HepG2 (cell line): ENCODE data around the gene FHIT. TPM values are rescaled to one million over a fixed set of nuclear protein-coding genes. Genes with fewer than 3 reads are reported as not detected.

Experiments used
- ATAC-seq: fragments of 200-7000 bp; cut with Tn5 transposase; 3 replicates; pipeline ENCODE4 v1.9.1; 2020; ENCODE audit warnings: mild to moderate bottlenecking, moderate library complexity
- BruUV-seq: library from RNA; stranded (reverse); fragments of 400-500 nt; replicated peaks from 2 replicates; lab custom pipeline; 2021; lab: Mats Ljungman, UMichigan
- CTCF ChIA-PET: fragments of 300-600 bp; formaldehyde crosslinking; extraction: SDS; loops from one replicate; lab custom pipeline; 2021; ENCODE audit warnings: low total read pairs, inconsistent platforms, low intra/inter-chr PET ratio; lab: Yijun Ruan, JAX
- POLR2A ChIA-PET: fragments of 350-600 bp; sonication (Branson Sonifier 250); formaldehyde crosslinking; loops from one replicate; lab custom pipeline; 2020; ENCODE audit warnings: antibody characterized with exemption, inconsistent platforms; lab: Yijun Ruan, JAX
- DNase-seq: peaks from one replicate; pipeline ENCODE4 v3.0.0-alpha.2; 2015; ENCODE audit warnings: low spot score
- FAIRE-seq: peaks from 3 replicates; lab custom pipeline; 2011; peaks lifted over from hg19 to GRCh38; lab: Jason Lieb, UNC
- H2AFZ ChIP-seq: one replicate; pipeline ENCODE4 v1.6.1; 2011; ENCODE audit warnings: low read length, inconsistent platforms
- H3K27ac ChIP-seq: fragments of 300-600 bp; 3 replicates; pipeline ENCODE4 v1.8.0; 2011; ENCODE audit warnings: mixed run types, mild to moderate bottlenecking, mixed read lengths, low read length, inconsistent platforms; ENCODE audit not compliant: insufficient read depth; ENCODE audit errors: extremely low read length
- H3K27me3 ChIP-seq, 2 experiments: fragments of 200-600 bp in 1 of 2; 2 replicates in 1 of 2; 3 replicates in 1 of 2; pipeline versions ENCODE4 v1.6.0 to v1.8.0; 2011; ENCODE audit warnings: low read length in 2 of 2, mild to moderate bottlenecking in 2 of 2, moderate library complexity in 2 of 2, inconsistent platforms in 1 of 2; ENCODE audit not compliant: insufficient read depth in 2 of 2, control insufficient read depth in 1 of 2
- H3K36me3 ChIP-seq, 2 experiments: fragments of 200-600 bp in 1 of 2; replicated peaks in 1 of 2; 2 replicates in 1 of 2; 3 replicates in 1 of 2; pipeline versions ENCODE4 v1.5.1 to v1.8.0; 2011; ENCODE audit warnings: low read length in 2 of 2, inconsistent platforms in 1 of 2; ENCODE audit not compliant: insufficient read depth in 2 of 2, control insufficient read depth in 1 of 2
- H3K4me1 ChIP-seq: 2 replicates; pipeline ENCODE4 v1.5.1; 2012; ENCODE audit warnings: low read length, inconsistent platforms; ENCODE audit not compliant: insufficient read depth
- H3K4me2 ChIP-seq: 2 replicates; pipeline ENCODE4 v1.6.0; 2011; ENCODE audit warnings: low read depth, low read length, inconsistent platforms
- H3K4me3 ChIP-seq, 3 experiments: fragments of 200-600 bp in 1 of 3; sonication (generic), shearing (Covaris generic) in 1 of 3; replicated peaks in 1 of 3; 2 replicates each; pipeline ENCODE4 v1.5.1; 2011 to 2016; ENCODE audit warnings: low read length in 3 of 3, inconsistent platforms in 2 of 3, low read depth in 2 of 3, mild to moderate bottlenecking in 2 of 3, control low read depth in 1 of 3, mixed read lengths in 1 of 3; ENCODE audit not compliant: insufficient read depth in 1 of 3
- H3K79me2 ChIP-seq: one replicate; pipeline ENCODE4 v1.6.1; 2011; ENCODE audit warnings: low read length, inconsistent platforms; ENCODE audit not compliant: insufficient read depth
- H3K9ac ChIP-seq: 2 replicates; pipeline ENCODE4 v1.6.0; 2011; ENCODE audit warnings: mild to moderate bottlenecking, low read depth, low read length, inconsistent platforms; ENCODE audit not compliant: insufficient read depth
- H3K9me3 ChIP-seq: 2 replicates; pipeline ENCODE4 v1.5.1; 2012; ENCODE audit warnings: mild to moderate bottlenecking, low read length
- H4K20me1 ChIP-seq: 2 replicates; pipeline ENCODE4 v1.6.0; 2011; ENCODE audit warnings: inconsistent platforms, mild to moderate bottlenecking, low read length, moderate library complexity; ENCODE audit not compliant: insufficient read depth
- DR1 ChIP-seq: sonication (generic); formaldehyde crosslinking; IDR thresholded peaks from 2 replicates; pipeline ENCODE4 v1.8.0; 2021; ENCODE audit warnings: mild to moderate bottlenecking, missing genetic modification reagents, inconsistent platforms
- ETV6 ChIP-seq: sonication (generic); formaldehyde crosslinking; conservative IDR thresholded peaks from 2 replicates; pipeline ENCODE4 v1.4.0; 2020; ENCODE audit warnings: missing genetic modification reagents
- GTF2F1 ChIP-seq: fragments of 150-350 bp; IDR thresholded peaks from 2 replicates; pipeline ENCODE4 v1.6.1; 2014; ENCODE audit warnings: low read length
- KDM5B ChIP-seq: sonication (generic); formaldehyde crosslinking; IDR thresholded peaks from 2 replicates; pipeline ENCODE4 v1.4.0; 2020; ENCODE audit warnings: missing genetic modification reagents, mild to moderate bottlenecking, borderline replicate concordance
- ZBTB8A ChIP-seq: sonication (generic); formaldehyde crosslinking; IDR thresholded peaks from 2 replicates; pipeline ENCODE4 v1.4.0; 2020; ENCODE audit warnings: mild to moderate bottlenecking, low read depth, missing genetic modification reagents, borderline replicate concordance
- ZNF331 ChIP-seq: sonication (generic); formaldehyde crosslinking; IDR thresholded peaks from 2 replicates; pipeline ENCODE4 v1.4.0; 2020; ENCODE audit warnings: missing genetic modification reagents
- WGBS: methylation state at CpG from one replicate; pipeline ENCODE4 v1.1.6; 2017; ENCODE audit warnings: low lambda C conversion rate; 5-methylcytosine and 5-hydroxymethylcytosine counted together
- in situ Hi-C: cut with HindIII; loops from 2 replicates; pipeline ENCODE4 v1.10.0; 2017; ENCODE audit warnings: low pct_unique_long_range_greater_than_20kb; ENCODE audit not compliant: extremely low pct_ligation_motif_present
- intact Hi-C: fragments of 100-400 bp; cut with micrococcal nuclease; formaldehyde crosslinking; loops from one replicate; pipeline ENCODE4 v1.10.0; 2022; ENCODE audit not compliant: unreplicated experiment
- polyA plus RNA-seq, 8 experiments: library from polyadenylated mRNA; depleted of rRNA in 3 of 8; stranded (reverse) in 7 of 8; unstranded in 1 of 8; fragments of >200 nt; fragmentation: Illumina TruSeq in 4 of 8; extraction: Trizol in 4 of 8; gene quantifications; 2 replicates each; pipeline versions ENCODE4 v1.2.1 to v1.2.3, GENCODE V29; 2011 to 2016; ENCODE audit warnings: low read depth in 4 of 8, missing spikeins in 1 of 8, mixed read lengths in 1 of 8; ENCODE audit not compliant: insufficient read depth in 1 of 8
- total RNA-seq, 5 experiments: library from RNA; depleted of rRNA; stranded (reverse); fragments of >200 nt; fragmentation: Illumina TruSeq; extraction: Trizol; gene quantifications; 2 replicates each; pipeline ENCODE4 v1.2.3, GENCODE V29; 2016; ENCODE audit warnings: low read depth in 1 of 5
- TF ChIP-seq, protein P1 (sequence below): fragments of 450-650 bp; IDR thresholded peaks from 2 replicates; pipeline ENCODE4 v1.6.1; 2017

FHIT gene
- total and polyA plus RNA-seq, 2 of the 13 experiments (the other 11 are each of a cell fraction or from before 2014, with no cell fraction given), result 4.0 to 4.6 TPM

GRCh38 chr3:60912142-60912541 lies 339.1 kb downstream of the FHIT start:
- in situ Hi-C loops, result no loop called here
- ATAC-seq, result no peak

GRCh38 chr3:60909526-60909925 lies 341.7 kb downstream of the FHIT start:
- no peak for ATAC-seq
- no peaks in the 10 kb centered on the region for H3K79me2 ChIP-seq
- no peak overlapping the region for H2AFZ ChIP-seq
- in situ Hi-C loops, result no loop called here
- BruUV-seq, result no TSS peak
- no peak overlapping the region for H3K4me3 ChIP-seq
- TF ChIP-seq DR1 (CRISPR knock-in tag), result no peak
- TF ChIP-seq, all 625 proteins: peak for 0
- Histone ChIP-seq H4K20me1 (no peaks in the 10 kb centered on the region), H3K9me3 (no peaks in the 10 kb centered on the region), H3K36me3 (no peaks in the 10 kb centered on the region), H3K27ac (no peak overlapping the region), H3K4me2 (no peak overlapping the region), H3K4me1 (no peaks in the 10 kb centered on the region), H3K9ac (no peak overlapping the region), H3K27me3 (no peaks in the 10 kb centered on the region)
- WGBS, result 90% methylated on average over 2 of the region's 2 CpGs
- FAIRE-seq (no peak), DNase-seq (no peak)
- ChIA-PET CTCF (no interaction called here), POLR2A (no interaction called here)
- intact Hi-C loops, result no loop called here

More at GRCh38 chr3:60912142-60912541, 339.1 kb downstream of the FHIT start:
- intact Hi-C loops, result no loop called here
- POLR2A ChIA-PET, result no interaction called here
- Histone ChIP-seq H3K27ac (no peak overlapping the region), H2AFZ (no peak overlapping the region), H3K27me3 (no peaks in the 10 kb centered on the region), H3K36me3 (no peaks in the 10 kb centered on the region), H3K4me1 (no peaks in the 10 kb centered on the region), H3K4me2 (no peak overlapping the region), H4K20me1 (no peaks in the 10 kb centered on the region), H3K9ac (no peak overlapping the region), H3K4me3 (no peak overlapping the region), H3K79me2 (no peaks in the 10 kb centered on the region), H3K9me3 (no peaks in the 10 kb centered on the region)
- DNase-seq (no peak), FAIRE-seq (no peak)
- BruUV-seq, result no TSS peak
- CTCF ChIA-PET, result no interaction called here
- 77% methylated on average over 3 of the region's 3 CpGs for WGBS
- TF ChIP-seq ZBTB8A (CRISPR knock-in tag) (no peak), KDM5B (CRISPR knock-in tag) (no peak), ZNF331 (CRISPR knock-in tag) (no peak), ETV6 (CRISPR knock-in tag) (no peak), GTF2F1 (no peak)
- TF ChIP-seq, protein P1, sequence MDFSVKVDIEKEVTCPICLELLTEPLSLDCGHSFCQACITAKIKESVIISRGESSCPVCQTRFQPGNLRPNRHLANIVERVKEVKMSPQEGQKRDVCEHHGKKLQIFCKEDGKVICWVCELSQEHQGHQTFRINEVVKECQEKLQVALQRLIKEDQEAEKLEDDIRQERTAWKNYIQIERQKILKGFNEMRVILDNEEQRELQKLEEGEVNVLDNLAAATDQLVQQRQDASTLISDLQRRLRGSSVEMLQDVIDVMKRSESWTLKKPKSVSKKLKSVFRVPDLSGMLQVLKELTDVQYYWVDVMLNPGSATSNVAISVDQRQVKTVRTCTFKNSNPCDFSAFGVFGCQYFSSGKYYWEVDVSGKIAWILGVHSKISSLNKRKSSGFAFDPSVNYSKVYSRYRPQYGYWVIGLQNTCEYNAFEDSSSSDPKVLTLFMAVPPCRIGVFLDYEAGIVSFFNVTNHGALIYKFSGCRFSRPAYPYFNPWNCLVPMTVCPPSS, result no peak
